ENCODE results near the gene LIPC. TPM values are rescaled to one million over a fixed set of nuclear protein-coding genes. Genes with fewer than 3 reads are reported as not detected.

Gene LIPC
- total and polyA plus RNA-seq, 9 of the 15 experiments (the other 6 are each of a cell fraction or from before 2014, with no cell fraction given), result 0.07 to 0.41 (median 0.11) TPM; not detected in 2

GRCh38 chr15:58444056-58444455, 12.3 kb downstream of the LIPC start:
- Histone ChIP-seq H4K20me1 (replicated peaks; ENCODE audit: control insufficient read depth, insufficient read depth, low read length) (no peaks in the 10 kb centered on the region), H3K27ac (ENCODE audit: extremely low read depth, low read depth, low read length) (no peak overlapping the region), H3K36me3 (ENCODE audit: control insufficient read depth, insufficient read depth, low read length) (no peaks in the 10 kb centered on the region), H3K4me2 (ENCODE audit: insufficient read depth, low read length) (no peak overlapping the region), H3K9ac (ENCODE audit: insufficient read depth in 1 of 2, low read depth in 2 of 2, low read length in 2 of 2) (no peak overlapping the region), H3K27me3 (ENCODE audit: control insufficient read depth in 2 of 2, insufficient read depth in 2 of 2, low read length in 2 of 2) (no peaks in the 10 kb centered on the region), H3K4me3 (no peak overlapping the region), H3K9me3 (replicated peaks; ENCODE audit: control insufficient read depth, insufficient read depth, low read depth, low read length) (no peaks in the 10 kb centered on the region), H3K79me2 (ENCODE audit: control insufficient read depth, insufficient read depth, low read length) (no peaks in the 10 kb centered on the region), H3K9me1 (ENCODE audit: control insufficient read depth, insufficient read depth, low read length) (no peaks in the 10 kb centered on the region), H3K4me1 (replicated peaks in 1 of 2; ENCODE audit: control insufficient read depth in 2 of 2, insufficient read depth in 2 of 2, low read length in 2 of 2) (peaks cover 4 to 26% of the 10 kb centered on the region in 2 experiments; a peak in 4 of 5 replicates), H2AFZ (ENCODE audit: low read depth, low read length) (no peak overlapping the region)
- in situ Hi-C loops (cut with MboI) (no loop called here), intact Hi-C loops (cut with micrococcal nuclease) (no loop called here)
- DNase-seq (ENCODE audit: extremely low read depth in 1 of 4, low spot score in 3 of 4) (no peak), FAIRE-seq (no peak), ATAC-seq (no peak)
- 61% methylated on average over 7 of the region's 7 CpGs for WGBS (ENCODE audit: insufficient coverage, low coverage, missing lambda C conversion rate)
- no peak for TF ChIP-seq HBP1 (CRISPR knock-in tag; IDR thresholded peaks at IDR 0.05)
- TF ChIP-seq STAT5A (IDR thresholded peaks at IDR 0.05; ENCODE audit: borderline replicate concordance, low read length), result no peak
- no peak for TF ChIP-seq ZNF77 (CRISPR knock-in tag; IDR thresholded peaks at IDR 0.05)
- TF ChIP-seq BACH1 (tag; IDR thresholded peaks at IDR 0.05), result no peak
- TF ChIP-seq, protein P1, sequence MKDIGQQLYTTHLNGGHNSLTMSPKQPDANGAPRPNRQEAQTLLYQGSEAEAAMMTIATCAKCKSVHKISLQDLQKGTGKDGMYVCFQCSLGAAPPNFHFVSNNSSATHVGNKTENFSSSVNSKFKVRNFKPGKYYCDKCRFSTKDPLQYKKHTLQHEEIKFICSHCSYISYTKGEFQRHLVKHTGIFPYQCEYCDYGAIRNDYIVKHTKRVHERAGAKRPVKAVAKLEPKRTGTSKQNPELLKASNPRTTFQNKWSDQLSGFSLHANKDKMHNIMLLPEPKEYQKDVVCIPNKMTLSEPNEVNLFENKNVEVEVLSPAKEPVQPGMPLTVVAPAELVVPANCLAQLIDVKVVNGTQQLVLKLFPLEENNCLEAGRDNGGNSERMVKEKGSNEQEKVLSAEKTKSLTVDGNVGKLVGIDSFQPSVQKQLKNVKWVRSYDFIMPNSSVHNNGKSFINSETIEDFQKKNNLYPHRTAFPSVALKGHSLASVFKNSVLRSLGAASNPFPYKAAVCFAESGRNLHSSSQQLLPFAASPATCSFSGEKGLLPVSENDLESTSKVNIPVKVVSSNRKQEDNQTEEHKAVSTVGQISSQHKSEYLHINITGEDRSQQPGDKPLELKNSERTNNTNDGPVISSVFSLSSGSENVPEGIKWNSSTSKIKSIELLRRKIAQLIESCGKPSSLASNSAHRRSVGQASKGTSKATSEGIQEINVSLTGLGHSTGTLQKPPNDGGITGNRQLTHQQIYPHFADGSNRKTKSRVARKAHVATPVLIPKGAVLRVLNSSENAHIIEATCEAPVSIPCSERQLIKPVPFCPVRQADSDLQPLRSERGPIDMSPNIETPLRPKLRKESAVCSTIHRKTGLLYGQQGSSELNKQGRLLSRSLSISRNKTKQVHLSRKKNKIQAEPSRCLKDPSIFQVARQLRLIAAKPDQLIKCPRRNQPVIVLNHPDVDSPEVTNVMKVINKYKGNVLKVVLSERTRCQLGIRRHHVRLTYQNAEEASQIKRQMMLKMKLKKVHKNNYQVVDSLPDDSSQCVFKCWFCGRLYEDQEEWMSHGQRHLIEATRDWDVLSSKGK (CRISPR knock-in tag; IDR thresholded peaks at IDR 0.05), result no peak
- no peak for TF ChIP-seq ELK1 (CRISPR knock-in tag; IDR thresholded peaks at IDR 0.05)
- no peak for TF ChIP-seq ZBTB1 (CRISPR knock-in tag; IDR thresholded peaks at IDR 0.05; ENCODE audit: borderline replicate concordance, low read depth)
- ChIA-PET CTCF (ENCODE audit: low intra/inter-chr PET ratio) (no interaction called here), POLR2A (no interaction called here)
- no TSS peak for BruUV-seq (replicated peaks)
